Smooth muscle cell (in vitro differentiated cells): Measurements from ENCODE around the gene AK3. TPM values are rescaled to one million over a fixed set of nuclear protein-coding genes. Genes with fewer than 3 reads are reported as not detected.
"Not testable (repeated sequence)": the region's sequence is repeated elsewhere in the genome, so short reads cannot be mapped to it uniquely, and the experiment has no call there.

Experiments
- DNase-seq: peaks from one replicate; lab custom pipeline; 2025; ENCODE audit not compliant: unreplicated experiment; lab: John Stamatoyannopoulos, UW
- H2AFZ ChIP-seq: fragments of 200-600 bp; sonication (generic); 2 replicates; pipeline ENCODE4 v1.6.0; 2016; ENCODE audit warnings: antibody characterized with exemption, low read depth, mild to moderate bottlenecking
- H3F3A ChIP-seq: fragments of 200-600 bp; sonication (generic); 2 replicates; pipeline ENCODE4 v1.6.0; 2017; ENCODE audit warnings: antibody characterized with exemption, low read depth
- H3K27ac ChIP-seq: fragments of 200-600 bp; sonication (generic); 2 replicates; pipeline ENCODE4 v1.5.1; 2016; ENCODE audit warnings: low read depth, mild to moderate bottlenecking
- H3K27me3 ChIP-seq: fragments of 200-600 bp; sonication (generic); 2 replicates; pipeline ENCODE4 v1.6.1; 2016; ENCODE audit warnings: low read depth, mild to moderate bottlenecking
- H3K36me3 ChIP-seq: fragments of 200-600 bp; sonication (generic); 2 replicates; pipeline ENCODE4 v1.5.1; 2016; ENCODE audit warnings: low read depth
- H3K4me1 ChIP-seq: fragments of 200-600 bp; sonication (generic); 2 replicates; pipeline ENCODE4 v1.5.1; 2016; ENCODE audit warnings: low read depth
- H3K4me2 ChIP-seq: fragments of 200-600 bp; sonication (generic); 2 replicates; pipeline ENCODE4 v1.6.0; 2016; ENCODE audit warnings: mild to moderate bottlenecking
- H3K4me3 ChIP-seq: fragments of 200-600 bp; sonication (generic); 2 replicates; pipeline ENCODE4 v1.5.1; 2016; ENCODE audit warnings: mild to moderate bottlenecking
- H3K79me2 ChIP-seq: fragments of 200-600 bp; sonication (generic); 2 replicates; pipeline ENCODE4 v1.6.0; 2016; ENCODE audit warnings: low read depth, mild to moderate bottlenecking
- H3K9ac ChIP-seq: fragments of 200-600 bp; sonication (generic); 2 replicates; pipeline ENCODE4 v1.6.0; 2016; ENCODE audit warnings: low read depth
- H3K9me3 ChIP-seq: fragments of 200-600 bp; sonication (generic); replicated peaks from 2 replicates; pipeline ENCODE4 v1.5.1; 2016; ENCODE audit warnings: low read depth
- H4K20me1 ChIP-seq: fragments of 200-600 bp; sonication (generic); 2 replicates; pipeline ENCODE4 v1.6.0; 2016; ENCODE audit warnings: low read depth
- CTCF ChIP-seq: fragments of 200-600 bp; sonication (generic); IDR thresholded peaks from 2 replicates; pipeline ENCODE4 v1.5.1; 2017; ENCODE audit warnings: borderline replicate concordance, mild to moderate bottlenecking, antibody characterized with exemption; ENCODE audit not compliant: insufficient read depth, poor library complexity, severe bottlenecking
- WGBS: methylation state at CpG from one replicate; pipeline ENCODE4 v1.1.7; 2016; ENCODE audit warnings: low lambda C conversion rate; 5-methylcytosine and 5-hydroxymethylcytosine counted together
- polyA plus RNA-seq: library from polyadenylated mRNA; unstranded; fragments of >200 nt; fragmentation: Nextera tagmentation; extraction: Ambion mirVana; gene quantifications from 2 replicates; pipeline ENCODE4 v1.2.1, GENCODE V29; 2016
- total RNA-seq: library from RNA; depleted of rRNA; stranded (reverse); fragments of >200 nt; gene quantifications from 2 replicates; pipeline ENCODE4 v1.2.3, GENCODE V29; 2014

AK3 gene
- total and polyA plus RNA-seq, 2 experiments from 2014 or later: 28.7 to 49.3 TPM

GRCh38 chr9:4784403-4784802 lies 43.4 kb upstream of the AK3 start:
- no peak overlapping the region for H3K9ac ChIP-seq
- peak overlapping the region; percentile 47 for H3K27ac ChIP-seq
- no peaks in the 10 kb centered on the region for H3F3A ChIP-seq
- no peaks in the 10 kb centered on the region for H3K4me1 ChIP-seq
- no peak for TF ChIP-seq CTCF
- WGBS: 63% methylated on average over 2 of the region's 2 CpGs
- no peaks in the 10 kb centered on the region for H3K36me3 ChIP-seq
- H3K79me2 ChIP-seq: no peaks in the 10 kb centered on the region
- H3K27me3 ChIP-seq: no peaks in the 10 kb centered on the region
- H3K4me2 ChIP-seq: no peak overlapping the region
- H3K9me3 ChIP-seq: no peaks in the 10 kb centered on the region
- no peak overlapping the region for H2AFZ ChIP-seq
- H3K4me3 ChIP-seq: no peak overlapping the region
- no peaks in the 10 kb centered on the region for H4K20me1 ChIP-seq
- no peak for DNase-seq

GRCh38 chr9:4783191-4783590 lies 42.2 kb upstream of the AK3 start:
- not testable (repeated sequence) for H4K20me1 ChIP-seq, DNase-seq, H3K4me3 ChIP-seq, H3K4me2 ChIP-seq, H3K4me1 ChIP-seq, H3K36me3 ChIP-seq, H3K9me3 ChIP-seq, H2AFZ ChIP-seq, H3F3A ChIP-seq, H3K9ac ChIP-seq, H3K27me3 ChIP-seq, H3K79me2 ChIP-seq
- H3K27ac ChIP-seq: peak overlapping the region; percentile 47
- 70% methylated on average over 4 of the region's 4 CpGs for WGBS

GRCh38 chr9:4781408-4781807 lies 40.4 kb upstream of the AK3 start:
- Histone ChIP-seq H3K9ac (no peak overlapping the region), H3K4me3 (no peak overlapping the region), H2AFZ (no peak overlapping the region), H3K27ac (no peak overlapping the region), H4K20me1 (no peaks in the 10 kb centered on the region), H3K9me3 (no peaks in the 10 kb centered on the region), H3K27me3 (no peaks in the 10 kb centered on the region), H3K4me2 (no peak overlapping the region), H3F3A (no peaks in the 10 kb centered on the region), H3K4me1 (no peaks in the 10 kb centered on the region), H3K79me2 (no peaks in the 10 kb centered on the region), H3K36me3 (no peaks in the 10 kb centered on the region)
- DNase-seq: no peak
- no peak for TF ChIP-seq CTCF
- WGBS: 84% methylated on average over 2 of the region's 2 CpGs

GRCh38 chr9:4780651-4781050 lies 39.6 kb upstream of the AK3 start:
- Histone ChIP-seq H3K9ac (no peak overlapping the region), H3K27ac (no peak overlapping the region), H2AFZ (no peak overlapping the region), H3K36me3 (no peaks in the 10 kb centered on the region), H4K20me1 (no peaks in the 10 kb centered on the region), H3K4me1 (no peaks in the 10 kb centered on the region), H3K9me3 (no peaks in the 10 kb centered on the region), H3K27me3 (no peaks in the 10 kb centered on the region), H3K4me2 (no peak overlapping the region), H3F3A (no peaks in the 10 kb centered on the region), H3K4me3 (no peak overlapping the region), H3K79me2 (no peaks in the 10 kb centered on the region)
- no peak for TF ChIP-seq CTCF
- WGBS: 85% methylated on average over 1 of the region's 1 CpG
- DNase-seq: no peak

- not testable (repeated sequence) for H3K27ac ChIP-seq, H2AFZ ChIP-seq, H3F3A ChIP-seq, H4K20me1 ChIP-seq, H3K79me2 ChIP-seq, DNase-seq, H3K4me1 ChIP-seq, H3K4me3 ChIP-seq, H3K36me3 ChIP-seq, H3K9ac ChIP-seq, H3K27me3 ChIP-seq, H3K4me2 ChIP-seq, H3K9me3 ChIP-seq
- 82% methylated on average over 2 of the region's 2 CpGs for WGBS
Measured at GRCh38 chr9:4774958-4775357, 34.0 kb upstream of the AK3 start.
